Suprapubic skin (tissue), 4 donors: ENCODE results near the gene ATP5ME. TPM values are rescaled to one million over a fixed set of nuclear protein-coding genes. Genes with fewer than 3 reads are reported as not detected.

Experiments used
- DNase-seq, 2 donors: peaks; one replicate each; pipeline ENCODE4 v3.0.0-alpha.2; 2019; ENCODE audit warnings: low spot score in 2 of 2
- H3K27ac ChIP-seq: fragments of 200-600 bp; sonication (generic); one replicate; pipeline ENCODE4 v1.5.1; 2019
- H3K27me3 ChIP-seq: fragments of 200-600 bp; sonication (generic); one replicate; pipeline ENCODE4 v1.5.1; 2019
- H3K36me3 ChIP-seq: fragments of 200-600 bp; sonication (generic); one replicate; pipeline ENCODE4 v1.5.1; 2019
- H3K4me1 ChIP-seq: fragments of 200-600 bp; sonication (generic); one replicate; pipeline ENCODE4 v1.5.1; 2019
- H3K4me3 ChIP-seq: fragments of 200-600 bp; sonication (generic); one replicate; pipeline ENCODE4 v1.5.1; 2019; ENCODE audit warnings: mild to moderate bottlenecking
- H3K9me3 ChIP-seq: fragments of 200-600 bp; sonication (generic); one replicate; pipeline ENCODE4 v1.5.1; 2019
- EP300 ChIP-seq: sonication (generic); formaldehyde crosslinking; IDR thresholded peaks from one replicate; pipeline ENCODE4 v1.6.1; 2017; ENCODE audit warnings: antibody characterized with exemption
- POLR2A ChIP-seq, 2 donors: fragments of 450-650 bp; IDR thresholded peaks; one replicate each; pipeline ENCODE4 v1.6.1; 2017; ENCODE audit warnings: antibody characterized with exemption in 2 of 2, mild to moderate bottlenecking in 2 of 2, moderate library complexity in 2 of 2
- POLR2AphosphoS5 ChIP-seq, 3 donors: sonication (generic); formaldehyde crosslinking; IDR thresholded peaks; one replicate each; pipeline ENCODE4 v1.6.1; 2017; ENCODE audit warnings: antibody characterized with exemption in 3 of 3
- WGBS: methylation state at CpG from one replicate; pipeline ENCODE4 v1.1.5; 2018; 5-methylcytosine and 5-hydroxymethylcytosine counted together
- total RNA-seq, 4 donors: library from RNA; depleted of rRNA; stranded (reverse); fragments of >200 nt; gene quantifications; one replicate each; pipeline ENCODE4 v1.1.0, GENCODE V29; 2016
- TF ChIP-seq, protein P1 (sequence below), 2 donors: fragments of 200-600 bp in 1 of 2; fragments of 450-650 bp in 1 of 2; sonication (generic) in 1 of 2; IDR thresholded peaks; one replicate each; pipeline ENCODE4 v1.5.1; 2016 to 2019; ENCODE audit warnings: antibody characterized with exemption in 2 of 2, mild to moderate bottlenecking in 1 of 2, moderate library complexity in 1 of 2

The ATP5ME gene
- total RNA-seq, 4 donors from 2014 or later = 60.2 to 167 (median 102) TPM

DNA sequence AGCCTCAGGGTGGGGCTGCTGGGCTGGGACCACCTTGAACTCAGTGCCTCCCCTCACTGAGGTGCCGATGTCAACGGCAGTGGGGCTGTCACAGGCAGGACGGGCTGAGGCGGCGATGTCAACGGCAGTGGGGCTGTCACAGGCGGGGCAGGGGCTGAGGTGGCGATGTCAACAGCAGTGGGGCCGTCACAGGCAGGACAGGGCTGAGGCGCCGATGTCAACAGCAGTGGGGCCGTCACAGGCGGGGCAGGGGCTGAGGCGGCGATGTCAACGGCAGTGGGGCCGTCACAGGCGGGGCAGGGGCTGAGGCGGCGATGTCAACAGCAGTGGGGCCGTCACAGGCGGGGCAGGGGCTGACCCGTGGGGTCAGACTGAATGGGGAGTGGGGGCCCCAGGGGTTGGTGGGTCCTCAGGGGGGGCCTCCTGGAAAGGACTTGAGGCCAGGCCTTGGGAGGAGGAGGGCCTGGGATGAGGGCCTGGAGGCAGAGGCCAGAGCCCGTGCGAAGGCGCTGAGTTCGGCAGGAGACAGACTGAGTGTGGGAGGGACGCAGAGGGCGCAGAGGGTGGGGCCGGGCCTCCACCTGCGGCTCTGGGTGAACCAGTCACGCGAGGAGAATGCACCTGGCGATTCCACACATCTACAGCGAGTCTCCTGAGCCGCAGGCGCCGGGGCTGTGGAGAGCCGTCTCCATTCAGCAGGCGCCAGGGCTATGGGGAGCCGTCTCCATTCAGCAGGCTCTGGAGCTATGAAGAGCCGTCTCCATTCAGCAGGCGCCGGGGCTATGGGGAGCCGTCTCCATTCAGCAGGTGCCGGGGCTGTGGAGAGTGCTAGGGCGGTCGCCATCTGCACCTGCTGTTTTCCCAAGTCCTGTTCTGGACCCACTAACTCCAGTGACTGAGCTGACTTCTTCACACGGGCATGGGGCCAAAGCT is 22.9 kb downstream of the ATP5ME start:
- no peaks in the 10 kb centered on the region for H3K36me3 ChIP-seq
- no peaks in the 10 kb centered on the region for H3K9me3 ChIP-seq
- peaks cover 9% of the 10 kb centered on the region for H3K4me1 ChIP-seq
- WGBS = 18% methylated on average over 22 of the region's 49 CpGs
- TF ChIP-seq POLR2AphosphoS5 (IDR thresholded peaks at IDR 0.05) (no peak), EP300 (no peak), POLR2A (IDR thresholded peaks at IDR 0.05) (no peak)
- TF ChIP-seq, protein P1, sequence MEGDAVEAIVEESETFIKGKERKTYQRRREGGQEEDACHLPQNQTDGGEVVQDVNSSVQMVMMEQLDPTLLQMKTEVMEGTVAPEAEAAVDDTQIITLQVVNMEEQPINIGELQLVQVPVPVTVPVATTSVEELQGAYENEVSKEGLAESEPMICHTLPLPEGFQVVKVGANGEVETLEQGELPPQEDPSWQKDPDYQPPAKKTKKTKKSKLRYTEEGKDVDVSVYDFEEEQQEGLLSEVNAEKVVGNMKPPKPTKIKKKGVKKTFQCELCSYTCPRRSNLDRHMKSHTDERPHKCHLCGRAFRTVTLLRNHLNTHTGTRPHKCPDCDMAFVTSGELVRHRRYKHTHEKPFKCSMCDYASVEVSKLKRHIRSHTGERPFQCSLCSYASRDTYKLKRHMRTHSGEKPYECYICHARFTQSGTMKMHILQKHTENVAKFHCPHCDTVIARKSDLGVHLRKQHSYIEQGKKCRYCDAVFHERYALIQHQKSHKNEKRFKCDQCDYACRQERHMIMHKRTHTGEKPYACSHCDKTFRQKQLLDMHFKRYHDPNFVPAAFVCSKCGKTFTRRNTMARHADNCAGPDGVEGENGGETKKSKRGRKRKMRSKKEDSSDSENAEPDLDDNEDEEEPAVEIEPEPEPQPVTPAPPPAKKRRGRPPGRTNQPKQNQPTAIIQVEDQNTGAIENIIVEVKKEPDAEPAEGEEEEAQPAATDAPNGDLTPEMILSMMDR (IDR thresholded peaks at IDR 0.05) = no peak
- no peak overlapping the region for H3K27ac ChIP-seq
- H3K27me3 ChIP-seq = peaks cover 65% of the 10 kb centered on the region
- no peak for DNase-seq
- no peak overlapping the region for H3K4me3 ChIP-seq

DNA sequence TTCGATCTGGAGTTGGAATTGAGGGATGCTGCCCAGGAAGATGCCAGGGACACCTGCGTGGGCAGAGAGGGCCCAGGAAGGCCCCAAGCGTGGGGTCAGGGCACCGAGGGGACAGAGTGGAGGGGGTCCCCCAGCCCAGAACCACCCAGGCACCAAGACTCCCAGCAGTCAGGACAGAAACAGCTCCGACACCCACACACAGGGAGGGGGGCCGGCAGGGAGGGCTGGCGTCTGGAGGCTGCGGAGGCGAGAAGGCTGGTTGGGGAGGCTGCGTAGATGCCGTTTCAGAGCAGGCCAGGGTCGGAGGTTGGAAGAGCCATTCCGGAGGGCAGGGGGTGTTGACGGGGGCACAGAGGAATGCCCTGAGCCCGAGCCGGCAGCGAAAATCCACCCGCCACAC is 23.6 kb downstream of the ATP5ME start:
- Histone ChIP-seq H3K36me3 (no peaks in the 10 kb centered on the region), H3K27ac (no peak overlapping the region), H3K4me1 (peaks cover 9% of the 10 kb centered on the region), H3K4me3 (no peak overlapping the region), H3K9me3 (no peaks in the 10 kb centered on the region), H3K27me3 (peaks cover 66% of the 10 kb centered on the region)
- WGBS = 76% methylated on average over 16 of the region's 18 CpGs
- no peak for TF ChIP-seq POLR2AphosphoS5 (IDR thresholded peaks at IDR 0.05)
- TF ChIP-seq EP300 = no peak
- TF ChIP-seq, protein P1 (IDR thresholded peaks at IDR 0.05) = no peak
- no peak for TF ChIP-seq POLR2A (IDR thresholded peaks at IDR 0.05)
- no peak for DNase-seq

DNA sequence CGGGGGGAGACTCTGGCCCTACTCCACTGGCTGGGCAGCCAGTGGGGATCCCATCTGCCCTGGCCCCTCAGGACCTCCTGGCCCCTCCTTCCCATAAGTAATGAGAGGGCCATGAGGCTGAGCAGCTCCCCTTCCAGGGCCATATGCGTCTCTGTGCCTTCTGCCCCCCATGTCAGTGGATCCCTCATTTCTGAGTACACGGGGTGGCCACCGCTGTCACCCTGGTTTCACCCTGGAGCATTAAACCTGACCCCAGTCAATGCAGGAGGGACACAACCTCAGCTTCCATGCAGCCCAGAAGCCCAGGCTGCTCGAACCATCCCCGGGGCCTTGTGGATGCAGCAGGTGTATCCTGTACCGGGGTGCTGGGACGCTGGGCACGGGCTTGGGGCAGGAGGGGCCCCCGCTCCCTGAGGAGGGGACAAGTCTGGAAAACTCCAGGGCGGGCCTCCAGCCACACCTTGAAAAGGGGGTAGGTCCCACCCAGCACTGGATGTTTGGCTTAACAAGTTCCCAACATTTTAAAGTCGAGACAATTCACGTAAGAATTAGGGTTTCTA is 24.2 kb downstream of the ATP5ME start:
- H3K36me3 ChIP-seq = no peaks in the 10 kb centered on the region
- H3K9me3 ChIP-seq = no peaks in the 10 kb centered on the region
- 87% methylated on average over 7 of the region's 13 CpGs for WGBS
- H3K4me3 ChIP-seq = no peak overlapping the region
- no peak for TF ChIP-seq EP300
- TF ChIP-seq, protein P1 (IDR thresholded peaks at IDR 0.05) = no peak
- TF ChIP-seq POLR2A (IDR thresholded peaks at IDR 0.05) = no peak
- TF ChIP-seq POLR2AphosphoS5 (IDR thresholded peaks at IDR 0.05) = no peak
- no peak for DNase-seq
- H3K4me1 ChIP-seq = peaks cover 9% of the 10 kb centered on the region
- no peak overlapping the region for H3K27ac ChIP-seq
- H3K27me3 ChIP-seq = peaks cover 61% of the 10 kb centered on the region

DNA sequence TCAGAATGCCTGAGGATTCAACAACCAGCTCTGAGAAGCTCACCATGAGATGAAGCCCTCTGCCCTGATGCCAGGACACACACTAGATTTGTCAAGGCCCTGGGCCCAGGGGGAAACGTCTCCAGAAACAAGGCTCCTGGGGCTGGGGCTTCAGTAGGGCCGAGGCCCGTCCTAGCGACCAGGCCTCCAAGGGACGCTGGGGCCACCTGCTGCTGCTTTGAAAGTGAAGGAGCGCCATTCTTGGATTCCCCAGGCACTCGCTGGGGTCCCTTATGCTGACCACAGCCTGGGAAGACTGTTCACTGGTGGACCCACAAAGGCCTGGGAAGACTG is 24.8 kb downstream of the ATP5ME start:
- Histone ChIP-seq H3K27me3 (peaks cover 60% of the 10 kb centered on the region), H3K36me3 (no peaks in the 10 kb centered on the region), H3K27ac (no peak overlapping the region), H3K4me1 (peaks cover 9% of the 10 kb centered on the region), H3K4me3 (no peak overlapping the region), H3K9me3 (no peaks in the 10 kb centered on the region)
- TF ChIP-seq, protein P1 (IDR thresholded peaks at IDR 0.05) = no peak
- TF ChIP-seq POLR2A (IDR thresholded peaks at IDR 0.05) = no peak
- no peak for TF ChIP-seq EP300
- no peak for TF ChIP-seq POLR2AphosphoS5 (IDR thresholded peaks at IDR 0.05)
- DNase-seq = no peak
- 93% methylated on average over 7 of the region's 7 CpGs for WGBS

DNA sequence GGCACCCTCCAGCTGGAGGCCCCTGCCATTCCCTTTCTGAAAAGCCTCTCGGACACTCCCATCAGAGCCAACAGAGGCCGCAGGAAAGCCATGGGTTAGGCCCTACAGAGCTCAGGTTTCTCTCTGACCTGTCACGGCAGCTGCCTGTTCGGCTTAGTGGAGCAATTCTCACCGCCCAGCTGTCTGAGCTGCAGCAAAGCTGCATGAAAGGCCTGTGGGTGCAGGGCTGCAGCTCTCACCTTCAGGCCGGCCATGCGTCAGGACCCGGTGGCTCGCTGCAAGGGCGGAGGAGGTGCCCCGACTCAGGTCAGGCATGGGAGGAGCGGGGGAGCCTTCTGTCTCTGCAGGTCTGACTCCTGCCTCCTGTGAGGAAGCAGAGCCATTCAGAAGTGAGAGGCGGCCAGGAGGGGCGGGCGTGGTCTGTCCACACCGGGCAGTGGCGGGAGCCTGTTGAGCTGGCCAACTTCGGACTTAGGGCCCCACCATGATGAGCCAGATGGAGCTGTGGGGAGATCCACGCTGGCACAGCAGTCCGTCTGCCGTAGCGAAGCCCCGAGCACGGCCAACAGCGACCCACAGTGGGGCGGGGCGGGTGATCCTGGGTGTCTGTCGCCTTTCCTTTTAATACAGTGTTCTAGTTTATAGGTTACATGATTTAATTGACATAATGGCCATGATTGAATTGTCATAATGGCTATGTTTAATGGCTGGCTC is 25.3 kb downstream of the ATP5ME start:
- no peaks in the 10 kb centered on the region for H3K9me3 ChIP-seq
- TF ChIP-seq POLR2AphosphoS5 (IDR thresholded peaks at IDR 0.05) = no peak
- no peak for TF ChIP-seq POLR2A (IDR thresholded peaks at IDR 0.05)
- peaks cover 9% of the 10 kb centered on the region for H3K4me1 ChIP-seq
- H3K4me3 ChIP-seq = no peak overlapping the region
- peaks cover 56% of the 10 kb centered on the region for H3K27me3 ChIP-seq
- DNase-seq = no peak
- H3K36me3 ChIP-seq = no peaks in the 10 kb centered on the region
- no peak overlapping the region for H3K27ac ChIP-seq
- WGBS = 67% methylated on average over 8 of the region's 28 CpGs
